Coronary artery (tissue), 2 donors: ENCODE results near the gene FBRSL1.

Experiments
- DNase-seq: peaks from one replicate; pipeline ENCODE4 v3.0.0-alpha.2; 2017; ENCODE audit warnings: low spot score
- H3K27ac ChIP-seq, 2 donors: fragments of 200-600 bp; sonication (generic); one replicate each; pipeline ENCODE4 v1.5.1; 2016 to 2019
- H3K4me3 ChIP-seq: fragments of 200-600 bp; sonication (generic); 2 replicates; pipeline ENCODE4 v1.5.1; 2016; ENCODE audit warnings: mild to moderate bottlenecking, moderate library complexity
- TF ChIP-seq, protein P1 (sequence below): fragments of 200-600 bp; sonication (generic); IDR thresholded peaks from one replicate; pipeline ENCODE4 v1.5.1; 2019; ENCODE audit warnings: antibody characterized with exemption

Gene FBRSL1

DNA sequence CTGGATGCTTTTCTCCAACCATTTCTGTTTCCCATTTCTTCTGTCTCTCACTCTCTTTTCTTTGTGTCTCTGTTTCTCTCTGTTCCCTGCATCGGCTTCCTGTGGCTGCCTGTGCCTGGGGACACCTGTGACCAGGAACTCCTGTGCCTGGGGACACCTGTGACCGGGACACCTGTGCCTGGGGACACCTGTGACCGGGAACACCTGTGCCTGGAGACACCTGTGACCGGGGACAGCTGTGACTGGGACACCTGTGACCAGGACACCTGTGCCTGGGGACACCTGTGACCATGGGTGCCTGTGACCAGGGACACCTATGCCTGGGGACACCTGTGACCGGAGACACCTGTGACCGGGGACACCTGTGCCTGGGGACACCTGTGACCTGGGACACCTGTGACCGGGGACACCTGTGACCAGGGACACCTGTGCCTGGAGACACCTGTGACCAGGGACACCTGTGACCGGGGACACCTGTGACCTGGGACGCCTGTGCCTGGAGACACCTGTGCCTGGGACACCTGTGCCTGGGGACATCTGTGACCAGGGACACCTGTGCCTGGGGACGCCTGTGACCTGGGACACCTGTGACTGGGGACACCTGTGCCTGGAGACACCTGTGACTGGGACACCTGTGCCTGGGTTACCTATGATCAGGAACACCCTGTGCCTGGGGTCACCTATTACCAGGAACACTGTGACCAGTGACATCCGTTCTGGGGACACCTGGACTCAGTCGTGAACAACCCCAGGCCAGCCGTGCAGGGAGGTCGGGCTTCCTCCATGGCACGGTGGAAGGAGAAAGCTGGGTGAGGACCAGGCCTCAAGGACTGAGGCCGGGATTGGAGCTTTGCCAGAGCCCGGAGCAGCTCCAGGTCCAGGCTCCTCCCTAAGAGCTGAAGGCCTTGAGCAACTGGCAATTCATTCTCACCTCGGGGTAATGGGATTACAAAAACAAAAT, 23.4 kb upstream of the FBRSL1 start:
- TF ChIP-seq, protein P1, sequence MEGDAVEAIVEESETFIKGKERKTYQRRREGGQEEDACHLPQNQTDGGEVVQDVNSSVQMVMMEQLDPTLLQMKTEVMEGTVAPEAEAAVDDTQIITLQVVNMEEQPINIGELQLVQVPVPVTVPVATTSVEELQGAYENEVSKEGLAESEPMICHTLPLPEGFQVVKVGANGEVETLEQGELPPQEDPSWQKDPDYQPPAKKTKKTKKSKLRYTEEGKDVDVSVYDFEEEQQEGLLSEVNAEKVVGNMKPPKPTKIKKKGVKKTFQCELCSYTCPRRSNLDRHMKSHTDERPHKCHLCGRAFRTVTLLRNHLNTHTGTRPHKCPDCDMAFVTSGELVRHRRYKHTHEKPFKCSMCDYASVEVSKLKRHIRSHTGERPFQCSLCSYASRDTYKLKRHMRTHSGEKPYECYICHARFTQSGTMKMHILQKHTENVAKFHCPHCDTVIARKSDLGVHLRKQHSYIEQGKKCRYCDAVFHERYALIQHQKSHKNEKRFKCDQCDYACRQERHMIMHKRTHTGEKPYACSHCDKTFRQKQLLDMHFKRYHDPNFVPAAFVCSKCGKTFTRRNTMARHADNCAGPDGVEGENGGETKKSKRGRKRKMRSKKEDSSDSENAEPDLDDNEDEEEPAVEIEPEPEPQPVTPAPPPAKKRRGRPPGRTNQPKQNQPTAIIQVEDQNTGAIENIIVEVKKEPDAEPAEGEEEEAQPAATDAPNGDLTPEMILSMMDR, result no peak
- Histone ChIP-seq H3K4me3 (no peak overlapping the region), H3K27ac (no peak overlapping the region)
- no peak for DNase-seq

DNA sequence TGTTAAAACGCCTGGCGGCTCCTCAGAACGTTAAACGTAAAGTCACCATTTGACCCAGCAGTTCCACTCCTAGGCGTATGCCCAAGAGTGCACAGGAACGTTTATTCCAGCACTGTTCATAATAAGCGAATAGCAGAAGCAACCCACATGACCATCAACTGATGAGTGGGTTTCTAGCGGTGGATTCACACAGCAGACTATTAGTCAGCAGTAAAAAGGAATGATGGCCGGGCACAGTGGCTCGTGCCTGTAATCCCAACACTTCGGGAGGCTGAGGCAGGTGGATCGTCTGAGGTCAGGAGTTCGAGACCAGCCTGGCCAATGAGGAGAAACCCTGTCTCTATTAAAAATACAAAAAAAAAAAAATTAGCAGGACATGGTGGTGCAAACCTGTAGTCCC, 22.4 kb upstream of the FBRSL1 start:
- DNase-seq, result no peak
- TF ChIP-seq, protein P1, result no peak
- Histone ChIP-seq H3K4me3 (no peak overlapping the region), H3K27ac (no peak overlapping the region)

DNA sequence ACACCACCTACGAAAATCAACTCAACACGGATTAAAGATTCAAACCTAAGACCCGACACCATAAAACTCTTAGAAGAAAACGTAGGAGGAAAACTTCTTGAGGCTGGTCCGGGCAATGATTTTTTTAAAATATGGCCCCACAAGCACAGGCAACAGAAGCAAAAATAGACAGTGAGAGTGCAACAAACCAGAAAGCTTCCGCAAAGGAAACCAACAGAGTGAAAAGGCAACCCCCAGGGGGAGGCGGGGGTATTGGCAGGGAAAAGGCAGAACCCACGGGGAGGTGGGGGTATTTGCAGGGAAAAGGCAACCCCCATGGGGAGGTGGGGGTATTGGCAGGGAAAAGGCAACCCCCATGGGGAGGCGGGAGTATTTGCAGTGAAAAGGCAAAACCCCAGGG, 20.5 kb upstream of the FBRSL1 start:
- no peak overlapping the region for H3K4me3 ChIP-seq
- TF ChIP-seq, protein P1, result no peak
- H3K27ac ChIP-seq, result no peak overlapping the region
- DNase-seq, result no peak

DNA sequence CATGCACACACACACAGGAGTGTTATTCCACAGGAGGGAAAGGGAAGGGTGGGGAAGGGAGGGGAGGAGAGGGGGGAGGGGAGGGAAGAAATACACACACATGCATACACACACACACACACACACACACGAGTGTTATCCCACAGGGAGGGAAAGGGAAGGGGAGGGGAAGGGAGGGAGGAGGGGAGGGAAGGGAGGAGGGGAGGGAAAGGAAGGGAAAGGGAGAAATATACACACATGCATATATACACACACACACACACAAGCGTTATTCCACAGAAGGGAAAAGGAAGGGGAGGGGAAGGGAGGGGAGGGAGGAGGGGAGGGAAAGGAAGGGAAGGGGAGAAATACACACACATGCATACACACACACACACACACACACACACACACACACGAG, 19.6 kb upstream of the FBRSL1 start:
- H3K4me3 ChIP-seq, result no peak overlapping the region
- DNase-seq, result no peak
- TF ChIP-seq, protein P1, result no peak
- H3K27ac ChIP-seq, result no peak overlapping the region

DNA sequence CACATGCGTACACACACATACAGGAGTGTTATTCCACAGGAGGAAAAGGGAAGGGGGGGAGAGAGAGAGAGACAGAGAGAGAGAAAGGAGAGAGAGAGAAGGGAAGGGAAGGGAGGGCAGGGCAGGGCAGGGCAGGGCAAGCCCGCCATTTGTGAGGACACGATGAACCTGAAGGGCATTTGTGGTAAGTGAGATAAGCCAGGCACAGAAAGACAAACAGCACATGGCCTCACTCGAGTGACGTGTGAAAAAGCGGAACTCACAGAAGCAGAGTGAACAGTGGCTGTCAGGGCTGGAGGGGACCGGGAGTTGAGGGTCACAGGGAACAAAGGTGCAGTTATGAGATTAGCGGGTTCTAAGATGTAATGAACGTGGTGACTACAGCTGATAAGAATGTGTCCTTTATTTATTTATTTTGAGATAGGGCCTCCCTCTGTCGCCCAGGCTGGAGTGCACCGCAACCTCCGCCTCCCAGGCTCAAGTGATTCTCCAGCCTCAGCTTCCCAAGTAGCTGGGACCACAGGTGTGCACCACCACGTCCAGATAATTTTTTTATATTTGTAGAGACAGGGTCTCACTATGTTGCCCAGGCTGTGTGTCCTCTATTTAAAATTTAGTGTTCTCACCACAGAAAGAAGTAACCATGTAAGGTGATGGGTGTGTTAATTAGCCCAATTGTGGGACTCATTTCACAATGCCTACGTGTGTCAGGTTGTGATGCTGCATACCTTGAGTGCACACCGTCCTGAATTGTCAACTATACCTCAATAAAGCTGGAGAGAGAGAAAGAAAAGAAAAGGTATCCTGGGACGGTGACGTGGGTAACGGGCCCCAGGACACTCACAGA, 18.7 kb upstream of the FBRSL1 start:
- TF ChIP-seq, protein P1, result no peak
- no peak for DNase-seq
- Histone ChIP-seq H3K27ac (no peak overlapping the region), H3K4me3 (no peak overlapping the region)

DNA sequence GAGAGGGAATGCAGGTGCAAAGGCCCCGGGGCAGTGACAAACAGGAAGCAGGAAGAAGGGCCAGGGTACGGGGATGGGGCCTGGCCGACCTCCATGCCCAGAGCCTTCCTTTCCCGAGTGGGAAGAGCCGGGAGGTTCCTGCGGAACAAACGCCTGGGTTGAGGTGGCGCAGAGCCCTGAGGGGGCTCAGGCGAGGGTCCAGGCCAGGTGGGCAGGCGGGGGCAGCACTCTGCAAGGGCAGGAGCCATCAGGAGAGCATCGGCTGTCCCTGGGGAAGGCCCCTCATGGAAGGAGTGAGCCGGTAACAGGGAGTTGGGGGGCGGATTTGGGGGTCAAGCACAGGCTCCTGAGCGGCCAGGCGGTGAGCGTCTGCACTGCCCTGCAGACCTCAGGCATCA, 18.1 kb upstream of the FBRSL1 start:
- Histone ChIP-seq H3K27ac (no peak overlapping the region), H3K4me3 (no peak overlapping the region)

More for the DNA sequence above, 18.1 kb upstream of the FBRSL1 start:
- TF ChIP-seq, protein P1, result no peak
- no peak for DNase-seq
